Panc1 (cell line): ENCODE data around the gene SEC16A.

Experiments
- CTCF ChIP-seq: fragments of 450-650 bp; IDR thresholded peaks from 2 replicates; pipeline ENCODE4 v1.5.1; 2017; ENCODE audit warnings: mild to moderate bottlenecking
- POLR2AphosphoS5 ChIP-seq: IDR thresholded peaks from 2 replicates; pipeline ENCODE4 v1.6.1; 2012; ENCODE audit warnings: mild to moderate bottlenecking, low read depth, low read length, moderate library complexity
- REST ChIP-seq, 2 experiments: IDR thresholded peaks; 2 replicates each; pipeline ENCODE4 v1.6.1; 2011 to 2012; ENCODE audit warnings: low read depth in 2 of 2, control low read depth in 1 of 2, low read length in 1 of 2, mild to moderate bottlenecking in 1 of 2, moderate library complexity in 1 of 2; ENCODE audit not compliant: insufficient read depth in 1 of 2
- SIN3A ChIP-seq: IDR thresholded peaks from 2 replicates; pipeline ENCODE4 v1.6.1; 2012; ENCODE audit warnings: low read depth, mild to moderate bottlenecking, low read length, moderate library complexity, borderline replicate concordance; ENCODE audit not compliant: insufficient read depth
- TCF7L2 ChIP-seq: IDR thresholded peaks from 2 replicates; pipeline ENCODE4 v1.6.1; 2011; ENCODE audit warnings: mild to moderate bottlenecking, low read depth, low read length, inconsistent platforms

GRCh38 chr9:136392538-136393449, 90.0 kb downstream of the SEC16A start:
- TF ChIP-seq CTCF (no peak), POLR2AphosphoS5 (no peak), SIN3A (no peak), REST (IDR thresholded peaks at IDR 0.05; ENCODE audit: insufficient read depth in 1 of 2, low read depth in 2 of 2, low read length in 1 of 2) (no peak), TCF7L2 (no peak)
